ENCODE results near the gene RPS26. TPM values are rescaled to one million over a fixed set of nuclear protein-coding genes. Genes with fewer than 3 reads are reported as not detected.

The RPS26 gene
- total and polyA plus RNA-seq, 9 of the 15 experiments (the other 6 are each of a cell fraction or from before 2014, with no cell fraction given): 70.2 to 1,589 (median 852) TPM

- no peak for TF ChIP-seq XRCC4 (IDR thresholded peaks at IDR 0.05; ENCODE audit: extremely low read depth, insufficient read depth, insufficient read length)
- peak; percentile 83 for TF ChIP-seq ARID1B (IDR thresholded peaks at IDR 0.05)
- TF ChIP-seq, protein P1, sequence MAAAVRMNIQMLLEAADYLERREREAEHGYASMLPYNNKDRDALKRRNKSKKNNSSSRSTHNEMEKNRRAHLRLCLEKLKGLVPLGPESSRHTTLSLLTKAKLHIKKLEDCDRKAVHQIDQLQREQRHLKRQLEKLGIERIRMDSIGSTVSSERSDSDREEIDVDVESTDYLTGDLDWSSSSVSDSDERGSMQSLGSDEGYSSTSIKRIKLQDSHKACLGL (CRISPR knock-in tag; IDR thresholded peaks at IDR 0.05; ENCODE audit: borderline replicate concordance, poor library complexity, severe bottlenecking): no peak
- TF ChIP-seq, protein P2, sequence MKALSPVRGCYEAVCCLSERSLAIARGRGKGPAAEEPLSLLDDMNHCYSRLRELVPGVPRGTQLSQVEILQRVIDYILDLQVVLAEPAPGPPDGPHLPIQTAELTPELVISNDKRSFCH (CRISPR knock-in tag; IDR thresholded peaks at IDR 0.05): no peak
- TF ChIP-seq, protein P2 (tag; IDR thresholded peaks at IDR 0.05): no peak
- peak; percentile 56; the same call in 1 of the 2 replicates for TF ChIP-seq CBFB (CRISPR knock-in tag; IDR thresholded peaks at IDR 0.05)
- peak; percentile 84 for TF ChIP-seq MAX (CRISPR knock-in tag; IDR thresholded peaks at IDR 0.05)
- TF ChIP-seq ZKSCAN8 (CRISPR knock-in tag; IDR thresholded peaks at IDR 0.05): no peak
- TF ChIP-seq PTRF (tag; IDR thresholded peaks at IDR 0.05): no peak
- TF ChIP-seq, protein P3, sequence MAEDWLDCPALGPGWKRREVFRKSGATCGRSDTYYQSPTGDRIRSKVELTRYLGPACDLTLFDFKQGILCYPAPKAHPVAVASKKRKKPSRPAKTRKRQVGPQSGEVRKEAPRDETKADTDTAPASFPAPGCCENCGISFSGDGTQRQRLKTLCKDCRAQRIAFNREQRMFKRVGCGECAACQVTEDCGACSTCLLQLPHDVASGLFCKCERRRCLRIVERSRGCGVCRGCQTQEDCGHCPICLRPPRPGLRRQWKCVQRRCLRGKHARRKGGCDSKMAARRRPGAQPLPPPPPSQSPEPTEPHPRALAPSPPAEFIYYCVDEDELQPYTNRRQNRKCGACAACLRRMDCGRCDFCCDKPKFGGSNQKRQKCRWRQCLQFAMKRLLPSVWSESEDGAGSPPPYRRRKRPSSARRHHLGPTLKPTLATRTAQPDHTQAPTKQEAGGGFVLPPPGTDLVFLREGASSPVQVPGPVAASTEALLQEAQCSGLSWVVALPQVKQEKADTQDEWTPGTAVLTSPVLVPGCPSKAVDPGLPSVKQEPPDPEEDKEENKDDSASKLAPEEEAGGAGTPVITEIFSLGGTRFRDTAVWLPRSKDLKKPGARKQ (CRISPR knock-in tag; IDR thresholded peaks at IDR 0.05): no peak
- no peak for TF ChIP-seq HNRNPK (IDR thresholded peaks at IDR 0.05; ENCODE audit: low read depth, low read length, poor library complexity, severe bottlenecking)
- TF ChIP-seq KLF16 (IDR thresholded peaks at IDR 0.05): no peak
- peak; percentile 55 for TF ChIP-seq NEUROD1 (IDR thresholded peaks at IDR 0.05; ENCODE audit: borderline replicate concordance, low read depth, low read length, partially characterized antibody)
- no peak for TF ChIP-seq POLR2H (tag; IDR thresholded peaks at IDR 0.05; ENCODE audit: low read depth)
- TF ChIP-seq ARID4B (CRISPR knock-in tag; IDR thresholded peaks at IDR 0.05): peak; percentile 81
- no peak for TF ChIP-seq BRF2 (IDR thresholded peaks at IDR 0.05; ENCODE audit: borderline replicate concordance, insufficient read depth, insufficient read length)
- peak; percentile 73; the same call in 1 of the 2 replicates for TF ChIP-seq RNF2 (IDR thresholded peaks at IDR 0.05)
- no peak for TF ChIP-seq ZBTB1 (CRISPR knock-in tag; IDR thresholded peaks at IDR 0.05; ENCODE audit: borderline replicate concordance, low read depth)
- TF ChIP-seq ELF2 (CRISPR knock-in tag; IDR thresholded peaks at IDR 0.05): no peak
These were observed 38.2 kb downstream of the RPS26 start, which contains the start of gene ERBB3 (continued) for GRCh38 chr12:56079723-56080555.
